Left ventricle myocardium superior (tissue), 1 donor: ENCODE results near the gene KRTAP27-1. TPM values are rescaled to one million over a fixed set of nuclear protein-coding genes. Genes with fewer than 3 reads are reported as not detected.

Experiments used
- ATAC-seq: fragments of 200-7000 bp; cut with Tn5 transposase; one replicate; pipeline ENCODE4 v1.9.1; 2020; ENCODE audit warnings: mild to moderate bottlenecking, moderate library complexity
- DNase-seq: peaks from one replicate; pipeline ENCODE4 v3.0.0-alpha.2; 2020
- intact Hi-C: fragments of 100-400 bp; cut with micrococcal nuclease; formaldehyde crosslinking; loops from one replicate; pipeline ENCODE4 v1.11.0; 2022
- microRNA-seq: library from miRNA; unstranded; fragments of <30 nt; microRNA quantifications from one replicate; pipeline ENCODE4 v1.2.0, GENCODE V29; 2020; ENCODE audit warnings: borderline number of aligned reads
- total RNA-seq: library from RNA; stranded (reverse); fragmentation: NEBNext Ultra II Directional; extraction: Animal tissue kit (Norgen Biotek cat#: 25700); gene quantifications from one replicate; pipeline ENCODE4 v1.2.1, GENCODE V29; 2021
- donor health status: DM: no; HTN: yes; CAD: no; lungs with severe emphysema.

Gene KRTAP27-1
- total RNA-seq, 1 donor from 2014 or later, result not detected

DNA sequence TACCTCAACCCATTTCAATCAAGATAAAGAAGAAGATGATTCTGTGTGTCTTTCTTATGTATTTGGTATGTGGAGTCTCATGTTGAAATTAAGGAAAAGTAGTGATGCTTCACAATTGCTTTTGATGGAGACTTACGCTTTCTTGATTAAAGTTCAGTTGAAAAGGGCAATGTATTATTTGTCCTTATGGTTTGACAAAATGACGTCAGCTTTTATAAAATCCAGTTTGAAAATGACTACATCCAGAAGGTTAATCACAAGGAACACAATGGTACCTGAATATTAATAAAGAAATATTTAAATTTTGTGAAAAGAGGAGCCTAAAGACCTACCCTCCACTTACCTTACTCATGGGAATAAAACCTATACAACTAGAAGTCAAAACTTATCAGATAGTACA lies 21.8 kb downstream of the KRTAP27-1 start:
- DNase-seq, result no peak
- no peak for ATAC-seq
- intact Hi-C loops, result no loop called here

DNA sequence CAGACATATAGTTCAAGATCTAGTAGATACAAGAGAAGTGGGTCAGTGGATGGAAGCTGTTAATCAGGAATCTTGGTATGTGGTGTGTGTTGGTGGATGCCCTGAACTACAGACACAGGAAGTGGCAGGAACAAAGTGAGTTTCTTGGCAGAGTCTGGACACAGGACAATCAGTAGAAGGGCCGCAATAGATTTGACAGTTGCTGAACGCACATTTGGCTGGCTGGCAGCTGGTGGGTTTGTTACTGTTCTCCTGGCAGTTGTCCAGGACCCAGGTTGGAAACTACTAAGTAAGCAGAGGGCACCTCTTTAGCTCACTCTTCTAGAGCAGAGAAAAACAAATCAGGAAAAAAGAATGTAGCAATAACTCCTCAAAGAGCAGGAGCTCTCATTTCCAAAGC lies 30.6 kb downstream of the KRTAP27-1 start:
- DNase-seq (no peak), ATAC-seq (no peak)
- intact Hi-C loops, result no loop called here

DNA sequence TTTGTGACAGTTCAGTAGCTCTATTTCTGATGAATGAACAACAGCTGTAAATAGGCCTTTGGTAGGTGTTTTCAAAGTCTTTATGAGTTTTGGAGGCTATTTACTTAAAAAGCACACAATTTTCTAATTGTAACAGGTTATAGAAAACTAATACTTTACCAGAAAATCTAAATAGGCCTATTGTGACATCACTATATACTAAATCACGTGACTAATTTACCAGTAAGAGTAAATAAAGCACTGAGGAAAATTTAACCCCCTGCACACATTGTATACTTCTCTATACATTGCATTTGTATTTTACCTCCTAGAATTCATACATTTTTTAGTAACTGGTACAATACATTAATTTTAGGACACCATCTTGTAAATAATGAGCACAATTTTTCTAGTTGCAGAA lies 32.4 kb downstream of the KRTAP27-1 start:
- ATAC-seq, result no peak
- DNase-seq, result no peak
- intact Hi-C loops, result no loop called here

DNA sequence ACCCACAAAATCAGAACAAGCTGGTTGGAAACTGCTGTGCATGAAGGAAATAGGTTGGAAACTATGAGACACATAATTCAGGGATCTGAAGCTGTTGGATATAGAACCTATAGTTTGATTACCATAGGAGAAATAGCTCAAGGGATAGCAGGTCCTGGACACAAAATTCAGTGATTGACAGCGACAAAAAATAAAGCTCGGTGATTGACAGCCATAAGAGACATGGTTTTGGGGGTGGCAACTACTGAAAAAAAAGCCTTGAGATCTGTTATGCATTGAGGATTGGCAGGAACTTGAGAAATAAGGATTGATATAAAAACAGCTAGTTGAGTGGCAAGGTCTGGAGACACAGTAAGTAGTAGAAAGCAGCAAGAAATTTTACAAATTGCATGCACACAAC lies 48.3 kb downstream of the KRTAP27-1 start, which contains the start of gene KRTAP25-1:
Gene KRTAP25-1 (minus strand): TSS at position 300 of the 400 bp plus-strand sequence. CDS start 24 bp downstream, at position 276.
- DNase-seq, result no peak
- ATAC-seq, result no peak
- intact Hi-C loops, result no loop called here

Small RNAs within 50 kb of the gene (microRNA-seq; reads per million reads assigned to microRNA genes)
- not detected for gene MIR4327

Other genes with a start within 250 kb of the KRTAP27-1 start
- gene CLDN17, start 170.9 kb downstream of the KRTAP27-1 start, total RNA-seq, result not detected
- gene CLDN8, start 121.6 kb downstream of the KRTAP27-1 start, total RNA-seq, result not detected
- gene KRTAP24-1, start 54.7 kb downstream of the KRTAP27-1 start, total RNA-seq, result not detected
- gene KRTAP25-1, start 48.2 kb downstream of the KRTAP27-1 start, total RNA-seq, result not detected
- gene KRTAP26-1, start 17.4 kb downstream of the KRTAP27-1 start, total RNA-seq, result not detected
- not detected for gene KRTAP23-1, start 10.9 kb upstream of the KRTAP27-1 start, total RNA-seq
- not detected for gene KRTAP13-2, start 34.6 kb upstream of the KRTAP27-1 start, total RNA-seq
- gene KRTAP13-1, start 58.3 kb upstream of the KRTAP27-1 start, total RNA-seq, result not detected
- gene KRTAP13-3, start 88.2 kb upstream of the KRTAP27-1 start, total RNA-seq, result not detected
- gene KRTAP13-4, start 92.5 kb upstream of the KRTAP27-1 start, total RNA-seq, result not detected
- gene KRTAP15-1, start 102.6 kb upstream of the KRTAP27-1 start, total RNA-seq, result not detected
- not detected for gene KRTAP19-1, start 142.7 kb upstream of the KRTAP27-1 start, total RNA-seq
- gene KRTAP19-2, start 149.7 kb upstream of the KRTAP27-1 start, total RNA-seq, result not detected
- gene KRTAP19-3, start 154.3 kb upstream of the KRTAP27-1 start, total RNA-seq, result not detected
- gene KRTAP19-4, start 159.5 kb upstream of the KRTAP27-1 start, total RNA-seq, result not detected
- gene KRTAP19-5, start 164.4 kb upstream of the KRTAP27-1 start, total RNA-seq, result not detected
- gene KRTAP19-6, start 204.2 kb upstream of the KRTAP27-1 start, total RNA-seq, result not detected
- gene KRTAP19-7, start 223.6 kb upstream of the KRTAP27-1 start, total RNA-seq, result not detected